Measurements from ENCODE around the gene SDK1. TPM values are rescaled to one million over a fixed set of nuclear protein-coding genes. Genes with fewer than 3 reads are reported as not detected.

SDK1 gene
- total RNA-seq, 1 donor from 2014 or later, result 0.48 TPM

- Mint-ChIP-seq H3K9me3 (no peaks in the 10 kb centered on the region), H3K36me3 (ENCODE audit: low read depth) (no peaks in the 10 kb centered on the region), H3K4me3 (ENCODE audit: low read depth) (no peak overlapping the region), H3K4me1 (ENCODE audit: low read depth) (no peaks in the 10 kb centered on the region), H3K27me3 (ENCODE audit: low read depth) (no peaks in the 10 kb centered on the region), H3K27ac (no peak overlapping the region)
- no peak for DNase-seq (ENCODE audit: low spot score)
- intact Hi-C loops (cut with micrococcal nuclease), result no loop called here
These were observed 808.5 kb downstream of the SDK1 start for GRCh38 chr7:4109481-4110110.

GRCh38 chr7:4110438-4110837, 809.4 kb downstream of the SDK1 start:
- no peak for DNase-seq (ENCODE audit: low spot score)
- intact Hi-C loops (cut with micrococcal nuclease), result no loop called here
- H3K27me3 Mint-ChIP-seq (ENCODE audit: low read depth), result no peaks in the 10 kb centered on the region
- no peaks in the 10 kb centered on the region for H3K36me3 Mint-ChIP-seq (ENCODE audit: low read depth)
- H3K4me3 Mint-ChIP-seq (ENCODE audit: low read depth), result no peak overlapping the region
- H3K4me1 Mint-ChIP-seq (ENCODE audit: low read depth), result no peaks in the 10 kb centered on the region
- no peak overlapping the region for H3K27ac Mint-ChIP-seq
- H3K9me3 Mint-ChIP-seq, result no peaks in the 10 kb centered on the region

GRCh38 chr7:4111166-4111565, 810.1 kb downstream of the SDK1 start:
- Mint-ChIP-seq H3K4me3 (ENCODE audit: low read depth) (no peak overlapping the region), H3K27me3 (ENCODE audit: low read depth) (no peaks in the 10 kb centered on the region), H3K27ac (no peak overlapping the region), H3K36me3 (ENCODE audit: low read depth) (no peaks in the 10 kb centered on the region), H3K4me1 (ENCODE audit: low read depth) (no peaks in the 10 kb centered on the region), H3K9me3 (no peaks in the 10 kb centered on the region)
- DNase-seq (ENCODE audit: low spot score), result no peak
- intact Hi-C loops (cut with micrococcal nuclease), result no loop called here

- Mint-ChIP-seq H3K27me3 (ENCODE audit: low read depth) (no peaks in the 10 kb centered on the region), H3K9me3 (peaks cover 3% of the 10 kb centered on the region), H3K4me3 (ENCODE audit: low read depth) (no peak overlapping the region), H3K27ac (no peak overlapping the region), H3K4me1 (ENCODE audit: low read depth) (no peaks in the 10 kb centered on the region), H3K36me3 (ENCODE audit: low read depth) (no peaks in the 10 kb centered on the region)
- intact Hi-C loops (cut with micrococcal nuclease), result no loop called here
- no peak for DNase-seq (ENCODE audit: low spot score)
These were observed 812.2 kb downstream of the SDK1 start for GRCh38 chr7:4113271-4113670.

GRCh38 chr7:4113976-4114375, 812.9 kb downstream of the SDK1 start:
- no peaks in the 10 kb centered on the region for H3K36me3 Mint-ChIP-seq (ENCODE audit: low read depth)
- DNase-seq (ENCODE audit: low spot score), result no peak
- H3K27ac Mint-ChIP-seq, result no peak overlapping the region
- H3K4me1 Mint-ChIP-seq (ENCODE audit: low read depth), result no peaks in the 10 kb centered on the region
- H3K27me3 Mint-ChIP-seq (ENCODE audit: low read depth), result no peaks in the 10 kb centered on the region
- no peak overlapping the region for H3K4me3 Mint-ChIP-seq (ENCODE audit: low read depth)
- H3K9me3 Mint-ChIP-seq, result peaks cover 9% of the 10 kb centered on the region
- intact Hi-C loops (cut with micrococcal nuclease), result no loop called here

GRCh38 chr7:4115442-4115841, 814.4 kb downstream of the SDK1 start:
- Mint-ChIP-seq H3K9me3 (peaks cover 21% of the 10 kb centered on the region), H3K27ac (no peak overlapping the region), H3K4me1 (ENCODE audit: low read depth) (no peaks in the 10 kb centered on the region), H3K4me3 (ENCODE audit: low read depth) (no peak overlapping the region), H3K36me3 (ENCODE audit: low read depth) (no peaks in the 10 kb centered on the region), H3K27me3 (ENCODE audit: low read depth) (no peaks in the 10 kb centered on the region)
- intact Hi-C loops (cut with micrococcal nuclease), result no loop called here
- no peak for DNase-seq (ENCODE audit: low spot score)

- intact Hi-C loops (cut with micrococcal nuclease), result no loop called here
- peaks cover 24% of the 10 kb centered on the region for H3K9me3 Mint-ChIP-seq
- DNase-seq (ENCODE audit: low spot score), result no peak
- H3K4me3 Mint-ChIP-seq (ENCODE audit: low read depth), result no peak overlapping the region
- H3K36me3 Mint-ChIP-seq (ENCODE audit: low read depth), result no peaks in the 10 kb centered on the region
- H3K4me1 Mint-ChIP-seq (ENCODE audit: low read depth), result no peaks in the 10 kb centered on the region
- H3K27ac Mint-ChIP-seq, result no peak overlapping the region
- no peaks in the 10 kb centered on the region for H3K27me3 Mint-ChIP-seq (ENCODE audit: low read depth)
These were observed 815.0 kb downstream of the SDK1 start for GRCh38 chr7:4115941-4116610.

- Mint-ChIP-seq H3K9me3 (peaks cover 42% of the 10 kb centered on the region), H3K36me3 (ENCODE audit: low read depth) (peaks cover 3% of the 10 kb centered on the region), H3K27me3 (ENCODE audit: low read depth) (no peaks in the 10 kb centered on the region), H3K4me3 (ENCODE audit: low read depth) (no peak overlapping the region), H3K27ac (no peak overlapping the region), H3K4me1 (ENCODE audit: low read depth) (no peaks in the 10 kb centered on the region)
- intact Hi-C loops (cut with micrococcal nuclease), result no loop called here
- DNase-seq (ENCODE audit: low spot score), result no peak
These were observed 818.8 kb downstream of the SDK1 start for GRCh38 chr7:4119848-4120247.

- Mint-ChIP-seq H3K27me3 (ENCODE audit: low read depth) (no peaks in the 10 kb centered on the region), H3K4me3 (ENCODE audit: low read depth) (no peak overlapping the region), H3K27ac (no peak overlapping the region), H3K9me3 (peaks cover 43% of the 10 kb centered on the region), H3K4me1 (ENCODE audit: low read depth) (no peaks in the 10 kb centered on the region), H3K36me3 (ENCODE audit: low read depth) (peaks cover 3% of the 10 kb centered on the region)
- intact Hi-C loops (cut with micrococcal nuclease), result no loop called here
- no peak for DNase-seq (ENCODE audit: low spot score)
These were observed 822.3 kb downstream of the SDK1 start for GRCh38 chr7:4123346-4123745.

- Mint-ChIP-seq H3K36me3 (ENCODE audit: low read depth) (peaks cover 3% of the 10 kb centered on the region), H3K27me3 (ENCODE audit: low read depth) (no peaks in the 10 kb centered on the region), H3K27ac (no peak overlapping the region), H3K9me3 (peaks cover 38% of the 10 kb centered on the region), H3K4me3 (ENCODE audit: low read depth) (no peak overlapping the region), H3K4me1 (ENCODE audit: low read depth) (no peaks in the 10 kb centered on the region)
- no peak for DNase-seq (ENCODE audit: low spot score)
- intact Hi-C loops (cut with micrococcal nuclease), result no loop called here
These were observed 822.8 kb downstream of the SDK1 start for GRCh38 chr7:4123823-4124222.

- Mint-ChIP-seq H3K4me3 (ENCODE audit: low read depth) (no peak overlapping the region), H3K4me1 (ENCODE audit: low read depth) (no peaks in the 10 kb centered on the region), H3K27ac (no peak overlapping the region), H3K27me3 (ENCODE audit: low read depth) (no peaks in the 10 kb centered on the region), H3K36me3 (ENCODE audit: low read depth) (peaks cover 3% of the 10 kb centered on the region), H3K9me3 (peaks cover 31% of the 10 kb centered on the region)
- intact Hi-C loops (cut with micrococcal nuclease), result no loop called here
- no peak for DNase-seq (ENCODE audit: low spot score)
These were observed 823.8 kb downstream of the SDK1 start for GRCh38 chr7:4124556-4125477.

GRCh38 chr7:4127909-4128560, 827.0 kb downstream of the SDK1 start:
- H3K36me3 Mint-ChIP-seq (ENCODE audit: low read depth), result no peaks in the 10 kb centered on the region
- DNase-seq (ENCODE audit: low spot score), result no peak
- intact Hi-C loops (cut with micrococcal nuclease), result no loop called here
- H3K9me3 Mint-ChIP-seq, result peaks cover 9% of the 10 kb centered on the region
- no peak overlapping the region for H3K4me3 Mint-ChIP-seq (ENCODE audit: low read depth)
- H3K27ac Mint-ChIP-seq, result no peak overlapping the region
- no peaks in the 10 kb centered on the region for H3K4me1 Mint-ChIP-seq (ENCODE audit: low read depth)
- no peaks in the 10 kb centered on the region for H3K27me3 Mint-ChIP-seq (ENCODE audit: low read depth)
